ENCODE results near the gene RAB40C.

Gene RAB40C
- total RNA-seq: 16.0 to 21.8 (median 20.2) reads per million in 3 experiments

DNA sequence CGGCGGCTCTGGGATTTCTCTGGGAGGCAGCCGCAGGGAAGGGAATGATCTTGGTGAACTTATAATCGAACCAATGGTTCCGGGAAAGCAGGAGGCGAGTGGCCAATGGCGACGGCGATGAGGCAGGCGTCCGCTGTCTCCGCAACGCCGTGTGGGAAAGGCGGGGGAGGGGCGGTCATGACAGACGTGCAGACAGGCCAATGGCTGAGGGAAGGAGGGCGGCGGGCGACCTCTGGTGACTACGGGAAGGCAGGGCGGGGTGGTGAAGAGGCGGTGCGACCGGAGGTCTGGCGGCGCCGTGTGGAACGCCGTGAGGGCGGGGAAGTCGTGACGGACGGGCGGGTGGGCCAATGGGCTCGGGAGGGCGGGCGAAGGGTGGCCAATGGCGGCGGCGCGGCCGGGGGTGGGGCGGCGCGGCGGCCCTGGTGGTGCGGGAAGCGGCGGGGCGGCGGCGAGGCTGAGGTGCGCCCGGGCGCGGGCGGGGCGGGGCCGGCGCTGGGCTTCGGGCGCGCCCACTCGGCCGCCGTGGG is at the start of gene RAB40C:
TSS of gene RAB40C (plus strand) at position 409 of the 530 bp plus-strand sequence. CDS start 226 bp downstream, outside the sequence.
- DNase-seq: peak; percentile 99

- no peak for DNase-seq
Measured at GRCh38 chr16:540645-541340, 49.1 kb upstream of the RAB40C start.

- no peak for DNase-seq
Measured at GRCh38 chr16:543301-544164, 46.3 kb upstream of the RAB40C start.

DNA sequence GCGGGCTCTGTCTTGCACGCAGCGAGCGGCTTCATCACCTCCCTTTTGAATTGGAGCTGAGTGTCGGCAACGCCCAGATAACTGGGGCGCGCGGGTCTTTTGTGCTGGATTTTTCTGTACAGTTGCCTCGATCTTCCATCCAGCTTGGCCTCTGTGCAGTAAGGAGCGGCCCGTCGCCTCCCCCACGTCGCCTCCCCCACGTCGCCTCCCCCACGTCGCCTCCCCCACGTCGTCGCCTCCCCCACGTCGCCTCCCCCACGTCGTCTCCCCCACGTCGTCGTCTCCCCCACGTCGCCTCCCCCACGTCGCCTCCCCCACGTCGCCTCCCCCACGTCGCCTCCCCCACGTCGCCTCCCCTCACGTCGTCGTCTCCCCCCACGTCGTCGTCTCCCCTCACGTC is 45.3 kb upstream of the RAB40C start:
- no peak for DNase-seq

GRCh38 chr16:546909-547770 is 42.7 kb upstream of the RAB40C start:
- no peak for DNase-seq

- DNase-seq: no peak
Measured at GRCh38 chr16:548586-548985, 41.3 kb upstream of the RAB40C start.

DNA sequence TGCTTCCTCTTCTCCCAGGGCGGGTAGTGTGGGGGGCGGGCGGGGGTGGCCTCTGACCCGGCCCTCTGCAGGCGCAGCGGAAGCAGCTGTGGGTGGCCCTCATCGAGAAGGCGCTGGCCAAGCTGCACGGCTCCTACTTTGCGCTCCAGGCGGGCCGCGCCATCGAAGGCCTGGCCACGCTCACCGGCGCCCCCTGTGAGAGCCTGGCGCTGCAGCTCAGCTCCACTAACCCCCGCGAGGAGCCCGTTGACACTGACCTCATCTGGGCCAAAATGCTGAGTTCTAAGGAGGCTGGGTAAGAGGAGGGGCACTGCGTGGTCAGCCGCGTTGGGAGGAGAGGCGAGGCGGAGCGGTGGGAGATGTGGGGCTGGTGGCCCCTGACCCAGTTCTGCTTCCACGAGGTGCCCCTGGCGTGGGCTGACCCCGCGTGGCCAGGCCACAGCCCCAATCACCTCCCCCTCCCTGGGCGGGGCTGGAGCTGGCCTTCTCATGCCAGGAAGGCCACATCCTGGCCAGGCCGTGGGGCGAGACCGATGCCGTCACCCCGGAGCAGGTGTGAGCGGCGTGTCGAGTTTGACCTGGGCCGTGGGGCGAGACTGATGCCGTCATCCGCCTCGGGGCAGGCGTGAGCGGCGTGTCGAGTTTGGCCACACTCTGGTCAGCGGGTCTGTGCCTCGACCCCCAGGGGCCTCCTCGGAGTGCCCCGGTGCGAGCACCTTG is 40.2 kb upstream of the RAB40C start:
- no peak for DNase-seq

- DNase-seq: no peak
Measured at GRCh38 chr16:551210-551609, 38.7 kb upstream of the RAB40C start.

DNA sequence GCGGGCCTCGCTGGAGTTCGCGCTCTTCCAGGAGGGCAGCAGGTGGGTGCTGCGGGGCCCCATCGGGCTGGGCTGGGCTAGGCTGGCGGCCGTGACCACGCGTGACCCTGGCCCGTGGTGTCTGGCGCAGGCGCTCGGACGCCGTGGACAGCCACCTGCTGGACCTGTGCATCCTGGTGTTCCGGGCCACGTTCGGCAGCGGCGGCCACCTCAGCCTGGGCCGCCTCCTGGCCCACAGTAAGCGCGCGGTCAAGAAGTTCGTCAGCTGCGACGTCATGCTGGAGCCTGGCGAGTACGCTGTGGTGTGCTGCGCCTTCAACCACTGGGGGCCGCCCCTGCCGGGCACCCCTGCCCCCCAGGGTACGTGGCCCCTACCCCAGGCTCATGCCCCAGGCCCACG is 37.7 kb upstream of the RAB40C start:
- no peak for DNase-seq

DNA sequence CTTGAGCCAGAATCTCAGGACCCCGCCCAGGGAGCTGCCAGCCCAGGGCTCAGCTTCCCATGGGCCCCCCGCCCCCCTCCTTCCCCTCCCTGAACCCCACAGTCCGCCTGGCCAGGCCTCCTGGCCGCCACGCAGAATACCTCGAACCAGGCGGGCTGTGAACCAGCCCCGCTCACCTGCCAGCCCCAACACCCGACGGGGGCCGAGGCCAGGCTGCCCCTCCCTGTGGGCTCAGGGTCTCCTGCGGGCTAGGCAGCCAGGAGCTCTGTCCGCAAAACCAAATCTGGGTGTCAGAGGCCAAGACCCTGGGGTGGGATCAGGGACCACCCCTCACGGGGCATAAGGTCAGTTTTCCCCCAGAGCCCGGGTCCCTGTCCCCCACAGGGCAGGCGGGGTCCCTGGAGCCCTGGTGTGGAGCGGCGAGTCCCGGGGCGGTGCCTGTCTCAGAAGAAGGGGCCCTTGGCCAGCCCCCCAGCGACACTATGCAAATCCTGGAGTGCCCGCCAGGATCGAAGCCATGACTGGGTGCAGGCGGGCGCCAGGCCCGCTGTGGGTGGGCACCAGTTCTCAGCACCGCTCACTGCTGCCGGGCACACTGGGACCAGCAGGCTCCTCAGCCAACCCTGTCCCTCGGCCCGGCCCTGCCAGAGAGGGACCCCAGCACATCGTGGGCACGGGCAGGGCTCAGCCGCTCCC is 36.1 kb upstream of the RAB40C start:
- DNase-seq: no peak

DNA sequence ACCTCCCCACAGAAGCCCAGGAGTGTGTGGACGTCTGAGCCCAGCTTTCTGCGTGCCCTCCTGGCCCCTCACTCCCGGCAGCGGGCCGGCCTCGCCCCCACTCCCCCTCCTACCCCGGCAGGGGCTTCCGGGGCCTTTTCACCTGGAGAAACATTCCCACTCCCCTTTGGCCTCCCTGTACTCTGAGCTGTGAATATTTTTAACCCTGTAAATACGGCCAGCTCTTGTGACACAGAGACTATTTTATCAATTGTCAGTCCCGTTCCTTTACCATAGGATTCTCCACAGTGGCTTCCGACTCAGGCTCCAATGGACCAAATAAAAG is 35.6 kb upstream of the RAB40C start:
- DNase-seq: no peak

DNA sequence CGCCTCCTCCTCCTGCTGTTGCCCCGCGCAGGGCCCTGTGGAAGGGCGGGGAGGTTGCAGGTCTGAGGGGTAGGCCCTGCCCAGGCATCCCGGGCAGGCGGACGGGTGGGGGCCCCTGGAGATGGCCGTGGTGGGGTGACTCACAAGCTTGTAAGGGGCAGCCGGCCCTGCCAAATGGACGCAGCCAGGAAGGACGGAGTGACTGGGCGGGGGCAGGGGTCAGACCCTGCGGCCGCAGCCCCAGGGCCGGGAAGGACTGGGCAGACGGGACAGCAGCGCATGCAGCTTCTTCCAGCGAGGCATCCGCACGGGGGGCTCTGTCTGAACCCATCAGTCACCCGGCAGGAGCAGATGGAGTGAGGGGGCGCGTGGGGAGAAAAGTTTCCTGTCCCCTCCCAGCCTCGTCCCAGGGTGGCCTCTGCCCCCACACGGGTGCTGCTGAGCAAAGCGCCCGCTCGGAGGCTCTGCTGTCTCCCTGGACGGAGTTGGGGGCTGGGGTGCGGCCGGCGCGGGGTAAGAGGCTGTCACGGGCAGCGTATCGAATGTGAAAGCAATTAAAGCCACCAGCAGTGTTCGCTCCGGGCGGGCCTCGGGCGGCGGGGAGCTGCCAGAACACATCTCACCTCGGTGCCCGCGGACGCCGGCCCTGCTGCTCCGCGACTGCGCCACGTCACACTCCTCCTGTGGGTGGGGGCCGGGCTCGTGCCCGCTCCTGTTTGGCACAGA is 35.1 kb upstream of the RAB40C start:
- DNase-seq: no peak

DNA sequence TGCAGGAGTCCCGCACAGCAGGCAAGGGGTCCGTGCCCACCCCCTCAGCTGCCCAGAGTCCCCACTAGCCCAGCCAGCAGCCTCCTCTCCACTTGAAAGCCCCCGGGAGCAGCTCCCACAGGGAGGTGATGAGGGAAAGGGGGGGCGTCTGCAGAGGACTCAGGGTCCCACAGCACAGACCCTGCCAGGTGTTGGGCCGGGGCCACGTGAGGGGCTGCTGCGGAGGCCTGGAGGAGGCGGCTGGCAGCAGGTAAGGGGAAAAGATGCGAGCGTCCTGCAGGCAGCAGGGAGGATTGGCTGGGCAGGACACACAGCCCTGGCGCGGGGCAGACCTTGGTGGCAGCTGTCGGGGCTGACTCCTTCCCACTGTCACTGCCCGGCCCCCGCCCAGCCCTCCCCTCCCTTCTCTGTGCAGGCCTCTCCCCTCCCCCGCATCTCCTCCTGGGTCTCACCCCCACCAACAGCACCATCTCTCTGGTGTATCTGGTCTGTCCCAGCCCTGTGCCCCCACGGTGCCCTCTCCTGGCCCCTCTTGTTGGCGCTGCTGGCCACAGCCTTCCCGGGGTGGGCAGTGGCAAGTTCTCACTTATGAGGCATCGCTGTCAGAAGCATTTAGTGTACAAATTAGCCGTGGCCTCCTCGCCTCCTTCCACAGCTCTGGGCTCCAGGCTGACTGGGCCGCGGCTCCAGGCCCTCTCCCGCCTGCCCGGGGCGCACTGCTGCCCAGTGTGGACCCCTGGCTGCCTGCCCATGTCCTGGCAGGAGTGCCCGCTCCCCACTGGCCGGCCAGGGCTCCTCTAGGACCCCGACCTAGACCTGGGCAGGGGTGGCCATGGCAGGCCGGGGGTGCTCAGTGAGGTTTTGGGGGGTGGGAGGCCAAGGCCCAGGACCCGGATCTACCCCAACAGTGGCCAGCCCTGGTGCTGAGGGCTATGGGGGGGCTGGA is 34.1 kb upstream of the RAB40C start:
- no peak for DNase-seq

- DNase-seq: no peak
Measured at GRCh38 chr16:556474-557173, 33.2 kb upstream of the RAB40C start.

GRCh38 chr16:557463-558297 is 32.2 kb upstream of the RAB40C start:
- DNase-seq: no peak

DNA sequence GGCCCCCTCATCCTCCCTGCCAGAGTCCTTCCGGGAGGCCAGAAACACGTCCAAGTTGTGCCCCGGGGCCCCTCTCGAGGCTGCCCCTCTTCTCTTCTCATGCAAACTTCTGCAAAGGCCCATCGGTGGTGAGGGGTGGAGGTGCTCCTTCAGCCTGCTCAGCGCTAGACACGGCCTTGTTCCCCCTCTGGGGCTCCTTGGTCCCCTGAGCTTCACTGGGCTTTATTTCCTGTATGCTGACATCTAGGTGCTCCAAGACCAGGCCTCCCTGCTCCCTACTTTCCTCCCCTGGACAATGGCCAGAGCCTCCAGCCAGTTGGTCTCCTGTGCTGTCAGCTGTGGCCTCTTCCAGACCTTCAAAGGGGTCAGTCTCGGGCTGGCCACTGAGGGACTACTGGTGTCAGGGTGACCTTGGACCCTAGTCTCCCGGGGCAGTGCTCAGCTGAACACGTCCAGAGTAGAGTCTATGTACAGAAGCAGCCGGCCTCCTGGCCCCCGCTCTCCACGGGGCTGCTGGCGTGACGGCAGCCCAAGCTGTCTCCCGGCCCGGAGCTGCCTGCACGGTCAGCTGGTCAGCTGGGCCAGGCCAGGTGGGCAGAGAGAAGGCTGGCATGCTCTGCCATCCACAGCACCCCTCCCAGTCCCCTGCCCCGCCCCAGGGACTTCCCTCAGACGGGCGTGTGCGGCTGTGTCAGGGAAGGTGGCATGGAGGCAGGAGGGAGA is 31.4 kb upstream of the RAB40C start:
- DNase-seq: no peak

GRCh38 chr16:559021-559380 is 30.9 kb upstream of the RAB40C start:
- no peak for DNase-seq

Data from central memory CD4-positive, alpha-beta T cell (primary cell).